HL-60/S4 treated with retinoic acid at 250 ng/mL for 4 days and 3 days (cell line): ENCODE measurements around the gene SCTR.
"Not testable (repeated sequence)": the region's sequence is repeated elsewhere in the genome, so short reads cannot be mapped to it uniquely, and the experiment has no call there.

Experiments used
- in situ Hi-C: fragments of 300-500 bp; cut with MboI; formaldehyde crosslinking; loops from 2 replicates; pipeline ENCODE4 v1.7.0; 2022; ENCODE audit warnings: low sequenced_read_pairs

Gene SCTR

DNA sequence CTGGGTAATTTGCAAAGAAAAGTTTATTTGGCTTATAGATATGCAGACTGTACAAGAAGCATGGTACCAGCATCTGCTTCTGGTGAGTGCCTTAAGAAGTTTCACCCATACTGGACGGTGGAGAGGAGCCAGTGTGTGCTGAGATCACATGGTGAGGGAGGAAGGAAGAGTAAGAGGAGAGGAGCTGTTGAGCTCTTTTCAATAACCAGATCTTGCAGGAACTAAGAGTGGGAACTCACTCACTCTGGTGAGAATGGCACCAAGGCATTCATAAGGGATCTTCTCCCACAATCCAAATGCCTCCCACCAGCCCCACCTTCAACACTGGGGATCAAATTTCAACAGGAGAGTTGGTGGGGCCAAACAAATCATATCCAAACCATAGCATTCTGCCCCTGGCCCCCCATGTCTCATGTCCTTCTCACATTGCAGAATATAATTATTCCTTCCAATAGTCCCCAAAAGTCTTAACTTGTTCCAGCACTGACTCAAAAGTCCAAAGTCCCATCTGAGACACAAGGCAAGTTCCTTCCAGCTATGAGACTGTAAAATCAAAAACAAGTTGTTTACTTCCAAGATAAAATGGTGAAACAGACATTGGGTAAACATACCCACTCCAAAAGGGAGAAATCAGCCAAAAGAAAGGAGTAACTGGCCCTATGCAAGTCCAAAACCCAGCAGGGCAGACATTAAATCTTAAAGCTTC, 104.3 kb downstream of the SCTR start:
- in situ Hi-C loops = loop anchor here (10.0 kb wide), 1 partner anchor 55 kb away; no protein-coding TSS in a partner anchor

DNA sequence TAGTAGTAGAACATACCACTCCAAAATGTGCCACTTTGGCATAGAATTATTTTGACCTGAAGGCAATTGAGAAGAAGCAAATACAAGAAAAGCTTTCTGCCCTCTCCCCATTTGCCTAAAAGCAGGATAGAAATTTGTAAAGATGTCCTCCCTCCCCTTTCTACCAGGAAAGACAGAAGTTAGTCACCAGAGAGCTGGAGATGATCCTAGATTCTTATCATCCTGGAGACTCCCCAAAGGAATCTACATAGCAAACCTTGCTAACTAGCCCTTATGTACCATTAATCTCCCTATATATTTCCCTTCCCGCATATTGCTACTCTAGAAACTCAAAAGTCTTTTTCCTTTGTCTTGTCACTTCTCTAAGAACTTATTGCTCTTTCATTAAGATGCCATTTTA, 105.2 kb downstream of the SCTR start:
- in situ Hi-C loops = no loop called here

DNA sequence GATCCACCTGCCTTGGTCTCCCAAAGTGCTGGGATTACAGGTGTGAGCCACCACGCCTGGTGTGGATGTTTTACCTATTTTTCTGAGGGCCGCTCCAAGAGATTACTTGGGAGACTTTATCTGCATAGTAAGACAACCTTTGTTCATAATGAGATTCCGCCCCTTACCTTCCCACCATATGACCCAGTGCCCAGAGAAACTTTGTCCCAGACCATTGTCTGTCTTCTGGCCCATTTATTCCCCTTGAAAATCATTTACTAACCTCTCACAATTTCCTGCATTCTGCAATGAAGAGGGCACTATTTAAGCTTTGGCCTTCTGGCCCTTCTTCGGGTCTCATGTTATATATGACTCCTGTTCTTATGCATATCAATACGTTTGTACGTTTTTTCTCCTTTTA, 106.4 kb downstream of the SCTR start:
- in situ Hi-C loops = no loop called here

DNA sequence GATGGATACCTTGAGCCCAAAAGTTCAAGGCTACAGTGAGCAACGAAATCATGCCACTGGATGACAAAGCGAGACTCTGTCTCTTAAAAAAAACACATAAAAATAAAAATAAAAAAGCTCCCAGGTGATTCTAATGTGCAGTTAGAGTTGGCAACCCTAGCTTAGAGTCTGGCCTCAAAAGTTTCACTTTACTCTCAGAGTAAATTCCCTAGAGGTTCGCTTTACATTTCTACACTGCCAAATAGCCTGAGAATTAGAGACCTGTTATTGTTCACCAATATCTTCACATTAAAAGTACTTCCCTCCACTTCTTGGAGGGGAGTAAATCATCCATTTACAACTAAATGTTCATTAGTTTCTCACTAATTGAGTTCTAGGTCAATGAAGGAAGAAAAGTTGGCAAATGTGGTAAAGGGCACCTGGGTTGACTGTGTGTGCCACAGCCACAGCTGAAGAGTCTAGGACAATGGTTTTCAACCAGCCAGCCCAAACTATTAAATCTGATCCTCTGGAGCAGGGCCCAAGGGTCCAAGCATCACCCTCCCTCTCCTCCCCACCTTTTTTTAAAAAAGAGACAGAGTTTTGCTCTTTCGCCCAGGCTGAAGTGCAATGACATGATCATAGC, 107.9 kb downstream of the SCTR start:
- in situ Hi-C loops = no loop called here

DNA sequence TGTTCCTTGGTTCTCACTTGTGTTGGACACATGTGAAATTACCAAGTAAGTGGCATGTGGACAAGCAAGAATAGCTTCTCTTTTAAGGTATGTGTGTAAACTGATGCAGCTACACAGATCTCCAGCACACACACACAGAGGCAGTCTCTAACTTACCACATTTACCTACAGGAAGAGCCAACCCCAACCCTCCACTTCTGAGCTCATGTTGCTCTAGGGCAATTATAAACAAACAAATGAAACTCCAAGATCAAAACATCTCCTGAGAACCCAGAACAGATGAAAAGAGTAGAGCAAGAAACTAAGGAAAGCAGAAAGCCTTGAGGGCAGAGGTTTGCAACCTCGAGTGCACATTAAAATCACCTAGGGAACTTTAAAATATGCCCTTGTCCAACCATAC, 108.7 kb downstream of the SCTR start:
- in situ Hi-C loops = no loop called here

DNA sequence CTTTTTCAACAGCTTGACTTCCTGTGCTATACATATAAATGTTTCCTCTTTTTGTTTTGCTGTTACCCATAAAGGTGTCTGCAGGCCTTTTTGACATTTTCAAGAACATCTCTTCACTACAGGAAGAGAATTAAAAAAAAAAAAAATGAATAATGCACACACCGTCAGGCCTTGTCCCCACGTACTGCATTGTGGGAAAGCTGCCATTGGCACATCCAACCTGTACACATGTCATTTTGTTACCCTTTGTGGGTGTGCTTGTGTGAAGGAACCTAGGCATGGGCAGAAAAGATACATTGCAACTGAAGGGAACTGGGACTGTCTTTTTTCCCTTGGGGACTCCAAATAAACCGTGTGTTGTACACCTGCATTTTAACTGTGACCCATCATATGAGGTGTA, 109.4 kb downstream of the SCTR start:
- in situ Hi-C loops = no loop called here

DNA sequence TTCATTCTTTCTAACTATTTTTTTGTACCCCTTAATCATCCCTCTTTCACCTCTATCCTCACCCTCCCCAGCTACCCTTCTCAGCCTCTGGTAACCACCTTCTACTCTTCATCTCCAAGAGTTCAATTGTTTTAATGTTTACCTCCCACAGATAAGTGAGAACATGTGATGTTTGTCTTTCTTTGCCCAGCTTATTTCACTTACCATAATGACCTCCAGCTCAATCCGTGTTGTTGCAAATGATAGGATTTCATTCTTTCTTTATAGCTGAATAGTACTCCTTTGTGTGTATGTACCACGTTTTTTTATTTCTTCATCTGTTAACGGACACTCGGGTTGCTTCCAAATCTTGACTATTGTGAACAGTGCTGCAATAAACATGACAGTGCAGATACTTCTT, 114.8 kb downstream of the SCTR start:
- in situ Hi-C loops = no loop called here

DNA sequence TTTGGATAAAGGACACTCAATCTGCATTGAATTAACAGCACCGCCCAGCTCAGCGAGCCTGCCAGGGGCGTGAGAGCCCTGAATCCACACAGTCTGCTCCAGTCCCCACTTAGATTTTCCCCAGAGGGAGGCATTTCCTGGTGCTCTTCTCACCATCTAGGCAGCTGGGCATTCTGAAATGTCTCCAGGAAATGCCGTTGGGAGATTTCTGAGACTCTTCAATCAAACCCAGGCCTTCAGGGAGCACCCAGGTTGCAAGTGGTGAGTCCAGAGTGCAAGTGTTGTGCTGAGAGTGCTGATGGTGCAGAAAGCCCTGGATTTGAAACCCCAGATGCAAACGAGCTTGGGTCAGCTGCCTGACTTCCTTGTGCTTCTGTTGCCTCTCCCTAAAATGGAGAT, 116.1 kb downstream of the SCTR start:
- in situ Hi-C loops = no loop called here

DNA sequence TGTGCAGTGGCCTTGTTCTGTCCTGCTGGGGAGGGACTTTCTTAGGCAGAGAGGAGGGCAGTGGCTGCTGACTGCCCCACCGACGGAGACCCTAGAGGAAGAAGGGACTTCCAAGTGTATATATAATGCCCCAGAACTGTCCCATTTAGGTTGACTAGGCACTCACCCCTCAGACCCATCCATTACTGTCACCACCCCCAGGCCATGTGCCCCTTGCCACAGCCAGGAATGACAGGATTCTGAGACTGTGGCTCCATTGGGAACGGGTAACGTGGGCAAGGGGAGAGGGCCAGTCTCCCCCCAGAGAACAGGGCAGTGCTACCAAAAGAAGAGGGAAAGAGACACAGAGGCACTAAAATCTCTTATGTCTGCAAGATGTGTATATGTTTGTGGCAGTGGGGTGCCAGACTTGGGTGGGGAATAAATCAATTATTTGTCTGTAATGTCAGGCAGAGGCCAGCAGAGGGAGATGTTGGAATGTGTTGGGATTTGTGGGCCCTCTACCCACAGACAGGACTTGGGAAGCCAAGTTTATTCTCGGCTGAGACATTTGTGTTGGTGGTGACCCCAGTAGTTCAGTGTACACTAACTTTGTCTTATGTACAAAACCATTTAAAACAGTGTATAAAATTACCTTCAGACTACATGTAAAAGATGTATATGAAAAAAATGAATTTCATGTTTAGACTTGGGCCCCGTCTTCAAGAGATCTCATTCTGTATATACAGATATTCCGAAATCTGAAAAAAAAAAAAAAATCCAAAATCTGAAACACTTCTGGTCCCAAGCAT, 116.7 kb downstream of the SCTR start:
- in situ Hi-C loops = no loop called here

DNA sequence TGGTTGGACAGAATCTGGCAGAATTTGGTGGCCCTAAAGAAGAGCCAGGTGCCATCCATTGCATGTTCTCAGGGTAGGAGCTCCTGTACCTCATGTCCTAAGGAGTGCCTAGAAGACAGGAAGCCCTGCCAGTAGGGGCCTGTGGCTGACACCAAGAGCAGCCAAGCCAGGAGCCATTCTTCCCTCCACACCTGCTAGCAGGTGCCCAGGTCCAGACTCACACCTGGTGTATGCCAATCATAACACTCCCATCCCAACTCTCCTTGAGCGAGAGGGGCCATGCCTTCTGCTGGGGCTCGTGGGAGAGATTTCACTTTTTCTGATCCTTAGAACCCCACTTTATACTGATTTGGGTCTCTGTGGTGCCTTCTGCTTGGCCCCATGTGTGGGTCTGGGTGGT, 119.1 kb downstream of the SCTR start:
- in situ Hi-C loops = no loop called here

DNA sequence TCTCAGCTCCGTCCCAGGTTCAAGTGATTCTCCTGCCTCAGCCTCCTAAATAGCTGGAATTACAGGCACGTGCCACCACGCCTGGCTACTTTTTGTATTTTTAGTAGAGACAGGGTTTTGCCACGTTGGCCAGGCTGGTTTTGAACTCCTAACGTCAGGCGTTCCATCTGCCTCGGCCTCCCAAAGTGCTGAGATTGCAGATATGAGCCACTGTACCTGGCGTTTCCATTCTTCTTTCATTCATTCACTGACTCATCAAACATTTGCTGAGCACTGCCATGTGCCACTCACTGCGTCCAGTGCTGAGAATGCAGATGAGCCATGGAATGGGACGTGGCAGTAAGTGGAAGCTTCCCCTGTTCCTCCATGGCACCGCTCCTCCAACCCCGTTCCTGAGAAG, 120.7 kb downstream of the SCTR start:
- in situ Hi-C loops = not testable (repeated sequence)

DNA sequence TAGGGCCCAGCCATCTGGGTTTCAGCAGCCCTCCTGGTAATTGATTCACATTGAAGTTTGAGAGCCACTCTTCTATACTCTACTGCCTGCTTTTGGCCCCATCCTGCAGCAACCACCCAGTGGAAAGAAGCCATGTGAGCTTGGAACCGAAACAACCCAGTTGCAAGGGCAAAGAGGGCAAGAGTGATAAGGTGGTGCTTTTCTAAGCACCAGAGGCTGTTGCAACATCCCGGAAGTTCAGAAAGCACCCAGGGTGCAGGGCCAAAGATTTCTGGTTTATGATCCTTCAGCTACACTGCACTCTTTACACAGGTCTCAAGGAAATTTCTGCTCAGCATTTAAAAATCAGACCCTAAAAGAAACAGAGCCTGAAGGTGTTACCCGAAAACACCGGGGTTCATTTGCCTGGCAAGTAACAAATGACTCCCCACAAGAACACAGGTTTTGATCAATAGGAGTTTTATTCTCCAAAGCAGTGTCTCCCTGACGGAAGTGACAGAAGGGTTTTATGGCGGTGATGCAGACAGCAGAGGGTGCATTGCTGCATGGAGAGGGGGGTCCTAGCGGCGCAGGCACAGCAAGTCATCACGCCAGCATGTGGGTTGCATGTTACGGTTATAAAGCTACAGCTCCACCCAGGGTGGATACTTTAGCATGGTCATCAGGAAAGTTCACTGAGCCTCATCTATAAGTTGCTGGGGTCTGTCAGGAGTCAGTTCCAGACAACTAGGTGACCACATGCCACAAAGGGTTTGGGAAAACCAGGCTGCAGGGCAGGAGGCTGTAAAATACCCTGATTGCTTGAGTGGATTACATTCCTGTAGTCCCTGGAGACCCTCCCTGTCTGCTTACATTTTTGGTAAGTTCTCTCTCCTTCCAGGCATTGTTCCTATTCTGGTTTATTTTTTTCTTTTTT, 121.4 kb downstream of the SCTR start:
- in situ Hi-C loops = no loop called here

DNA sequence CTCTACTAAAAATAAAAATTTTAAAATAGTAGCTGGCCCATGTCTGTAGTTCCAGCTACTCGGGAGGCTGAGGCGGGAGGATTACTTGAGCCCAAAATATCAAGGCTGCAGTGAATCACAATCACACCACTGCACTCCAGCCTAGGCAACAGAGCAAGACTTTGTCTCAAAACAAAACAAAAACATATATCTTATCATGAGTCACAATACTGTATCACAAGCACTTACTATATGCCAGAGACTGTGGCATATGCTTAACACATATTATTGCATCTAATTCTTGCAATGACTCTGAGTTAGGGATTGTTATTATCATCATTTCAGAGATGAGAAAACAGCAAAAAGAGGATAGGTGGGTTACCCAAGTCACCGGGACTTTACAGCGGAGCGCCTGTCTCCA, 122.2 kb downstream of the SCTR start:
- in situ Hi-C loops = no loop called here

DNA sequence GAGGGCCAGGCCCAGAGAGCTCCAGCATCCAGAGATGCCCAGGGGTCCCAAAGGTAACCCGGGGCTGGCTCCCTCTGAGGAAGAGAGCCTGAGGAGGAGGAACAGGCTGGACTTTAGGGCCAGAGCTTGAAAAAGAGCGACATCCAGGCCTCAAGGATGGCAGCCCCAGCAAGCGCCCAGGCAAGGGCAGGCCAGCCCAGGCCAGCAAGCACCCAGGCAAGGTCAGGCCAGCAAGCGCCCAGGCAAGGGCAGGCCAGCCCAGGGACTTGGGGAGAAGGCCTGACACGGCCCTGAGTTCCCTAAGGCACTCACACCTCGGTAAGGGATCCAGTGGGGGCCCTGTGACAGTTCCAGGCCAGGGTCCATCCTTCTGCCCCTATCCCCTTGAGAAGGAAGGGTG, 127.1 kb downstream of the SCTR start:
- in situ Hi-C loops = no loop called here

DNA sequence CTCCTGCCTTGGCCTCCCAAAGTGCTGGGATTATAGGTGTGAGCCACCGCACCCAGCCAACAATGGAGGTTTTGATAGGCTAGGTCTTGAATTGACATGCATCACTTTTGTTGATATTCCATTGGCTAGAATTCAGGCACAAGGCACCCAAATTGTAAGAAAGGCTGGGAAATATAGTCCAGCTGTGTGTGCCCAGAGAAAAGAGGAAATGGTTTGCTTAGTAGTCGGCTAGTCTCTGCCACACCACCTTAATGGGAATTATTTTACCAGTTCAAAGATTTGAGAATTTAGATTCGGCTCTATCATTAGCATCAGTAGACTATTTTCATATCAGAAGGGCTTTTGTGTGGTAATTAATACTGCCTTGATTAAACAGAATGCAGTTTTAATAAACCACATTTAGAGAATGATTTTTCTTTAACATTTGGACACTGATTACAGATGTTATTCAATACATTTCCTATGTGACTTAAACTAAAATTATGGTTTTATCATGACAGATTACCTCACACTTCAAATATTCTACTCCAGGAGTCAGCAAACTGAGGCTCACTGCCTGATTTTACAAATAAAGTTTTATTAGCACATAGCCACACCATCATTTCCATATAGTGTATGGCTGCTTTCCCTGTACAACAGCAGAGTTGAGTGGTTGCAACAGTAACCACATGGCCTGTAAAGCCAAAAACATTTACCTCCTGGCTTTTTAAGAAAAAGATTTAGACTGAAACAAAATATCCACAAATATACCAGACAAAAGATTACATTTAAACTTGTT, 130.1 kb downstream of the SCTR start:
- in situ Hi-C loops = no loop called here
